Brain microvascular endothelial cell (primary cell): Measurements from ENCODE around the gene CEP104.

Experiments used
- DNase-seq: peaks from one replicate; pipeline ENCODE4 v3.0.0-alpha.2; 2020
- H3K27ac ChIP-seq: fragments of 250-450 bp; sonication (Bioruptor Pico); 2 replicates; pipeline ENCODE4 v1.5.1; 2020; ENCODE audit warnings: mild to moderate bottlenecking, moderate library complexity
- H3K27me3 ChIP-seq: fragments of 250-450 bp; sonication (Bioruptor Pico); replicated peaks from 2 replicates; pipeline ENCODE4 v1.5.1; 2020; ENCODE audit warnings: mild to moderate bottlenecking
- H3K36me3 ChIP-seq: fragments of 250-450 bp; sonication (Bioruptor Pico); replicated peaks from 2 replicates; pipeline ENCODE4 v1.5.1; 2020; ENCODE audit warnings: mild to moderate bottlenecking
- H3K4me3 ChIP-seq: 2 replicates; pipeline ENCODE4 v1.5.1; 2011; ENCODE audit warnings: low read depth, mild to moderate bottlenecking, control low read depth, low read length, moderate library complexity
- in situ Hi-C: cut with HindIII; loops from 2 replicates; pipeline ENCODE4 v1.10.0; 2017; ENCODE audit warnings: low sequenced_read_pairs, low pct_ligation_motif_present
- TF ChIP-seq, protein P1 (sequence below): IDR thresholded peaks from 2 replicates; pipeline ENCODE4 v1.5.1; 2011; ENCODE audit warnings: low read depth, mild to moderate bottlenecking, moderate library complexity, low read length, control low read depth, inconsistent platforms; ENCODE audit errors: missing control alignments

CEP104 gene

GRCh38 chr1:3778590-3779264, 78.3 kb downstream of the CEP104 start:
- TF ChIP-seq, protein P1, sequence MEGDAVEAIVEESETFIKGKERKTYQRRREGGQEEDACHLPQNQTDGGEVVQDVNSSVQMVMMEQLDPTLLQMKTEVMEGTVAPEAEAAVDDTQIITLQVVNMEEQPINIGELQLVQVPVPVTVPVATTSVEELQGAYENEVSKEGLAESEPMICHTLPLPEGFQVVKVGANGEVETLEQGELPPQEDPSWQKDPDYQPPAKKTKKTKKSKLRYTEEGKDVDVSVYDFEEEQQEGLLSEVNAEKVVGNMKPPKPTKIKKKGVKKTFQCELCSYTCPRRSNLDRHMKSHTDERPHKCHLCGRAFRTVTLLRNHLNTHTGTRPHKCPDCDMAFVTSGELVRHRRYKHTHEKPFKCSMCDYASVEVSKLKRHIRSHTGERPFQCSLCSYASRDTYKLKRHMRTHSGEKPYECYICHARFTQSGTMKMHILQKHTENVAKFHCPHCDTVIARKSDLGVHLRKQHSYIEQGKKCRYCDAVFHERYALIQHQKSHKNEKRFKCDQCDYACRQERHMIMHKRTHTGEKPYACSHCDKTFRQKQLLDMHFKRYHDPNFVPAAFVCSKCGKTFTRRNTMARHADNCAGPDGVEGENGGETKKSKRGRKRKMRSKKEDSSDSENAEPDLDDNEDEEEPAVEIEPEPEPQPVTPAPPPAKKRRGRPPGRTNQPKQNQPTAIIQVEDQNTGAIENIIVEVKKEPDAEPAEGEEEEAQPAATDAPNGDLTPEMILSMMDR: no peak
- no peaks in the 10 kb centered on the region for H3K27me3 ChIP-seq
- H3K4me3 ChIP-seq: no peak overlapping the region
- H3K36me3 ChIP-seq: peaks cover 35% of the 10 kb centered on the region
- in situ Hi-C loops: no loop called here
- no peak for DNase-seq
- H3K27ac ChIP-seq: no peak overlapping the region

GRCh38 chr1:3777647-3778589, 79.1 kb downstream of the CEP104 start:
- H3K4me3 ChIP-seq: no peak overlapping the region
- DNase-seq: no peak
- H3K27ac ChIP-seq: no peak overlapping the region
- peaks cover 32% of the 10 kb centered on the region for H3K36me3 ChIP-seq
- in situ Hi-C loops: no loop called here
- TF ChIP-seq, protein P1: no peak
- no peaks in the 10 kb centered on the region for H3K27me3 ChIP-seq

DNA sequence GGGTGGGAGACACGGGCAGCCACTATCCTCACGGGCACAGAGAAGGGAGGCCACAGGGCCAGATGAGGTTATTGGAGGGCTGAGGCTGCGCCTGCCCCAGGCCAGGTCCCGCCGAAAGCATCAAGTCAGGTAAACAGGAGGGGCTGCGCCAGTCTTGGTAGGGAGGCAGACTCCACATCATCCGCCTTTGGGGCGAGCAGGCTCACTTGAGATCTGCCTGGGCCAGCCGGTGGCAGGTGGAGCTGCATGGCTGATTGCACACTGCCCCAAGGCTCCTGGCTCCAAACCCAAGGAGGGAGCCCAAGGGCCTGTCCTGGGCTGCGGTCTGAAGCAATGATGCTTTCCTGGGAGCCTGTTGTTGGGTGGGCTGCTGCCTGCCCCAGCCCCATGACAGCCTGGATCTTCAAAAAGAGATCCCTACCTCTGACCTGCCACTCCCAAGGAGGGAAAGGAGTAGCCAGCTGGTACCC, 79.9 kb downstream of the CEP104 start:
- no peak for DNase-seq
- H3K36me3 ChIP-seq: peaks cover 24% of the 10 kb centered on the region
- H3K4me3 ChIP-seq: no peak overlapping the region
- H3K27me3 ChIP-seq: no peaks in the 10 kb centered on the region
- in situ Hi-C loops: no loop called here
- no peak overlapping the region for H3K27ac ChIP-seq
- TF ChIP-seq, protein P1: no peak

GRCh38 chr1:3776231-3776961, 80.6 kb downstream of the CEP104 start:
- Histone ChIP-seq H3K27me3 (no peaks in the 10 kb centered on the region), H3K27ac (no peak overlapping the region), H3K4me3 (no peak overlapping the region), H3K36me3 (peaks cover 17% of the 10 kb centered on the region)
- TF ChIP-seq, protein P1: no peak
- no peak for DNase-seq
- in situ Hi-C loops: no loop called here

- H3K4me3 ChIP-seq: no peak overlapping the region
- no peak overlapping the region for H3K27ac ChIP-seq
- in situ Hi-C loops: no loop called here
- H3K27me3 ChIP-seq: no peaks in the 10 kb centered on the region
- peaks cover 11% of the 10 kb centered on the region for H3K36me3 ChIP-seq
- DNase-seq: peak; percentile 34
- TF ChIP-seq, protein P1: peak; percentile 33
These were observed 81.4 kb downstream of the CEP104 start for GRCh38 chr1:3775490-3776230.
